Cardiac muscle cell (in vitro differentiated cells and primary cell): ENCODE results near the gene MACROH2A2. TPM values are rescaled to one million over a fixed set of nuclear protein-coding genes. Genes with fewer than 3 reads are reported as not detected.

Experiments
- DNase-seq, 2 donors: peaks; one replicate each; pipeline versions ENCODE4 v3.0.0 to v3.0.0-alpha.2; 2010 to 2017; ENCODE audit warnings: low read depth in 1 of 2, low spot score in 1 of 2
- H3K27ac ChIP-seq: fragments of 200-600 bp; sonication (generic); 2 replicates; pipeline ENCODE4 v1.5.1; 2016
- H3K27me3 ChIP-seq: fragments of 200-600 bp; sonication (generic); 2 replicates; pipeline ENCODE4 v1.6.0; 2016; ENCODE audit warnings: control low read depth
- H3K36me3 ChIP-seq: fragments of 200-600 bp; sonication (generic); 2 replicates; pipeline ENCODE4 v1.5.1; 2016; ENCODE audit warnings: control low read depth
- H3K4me1 ChIP-seq: fragments of 200-600 bp; sonication (generic); 2 replicates; pipeline ENCODE4 v1.8.1; 2017; ENCODE audit warnings: low read depth, mild to moderate bottlenecking, mixed run types
- H3K4me3 ChIP-seq: fragments of 200-600 bp; sonication (generic); 2 replicates; pipeline ENCODE4 v1.5.1; 2016; ENCODE audit warnings: mild to moderate bottlenecking
- H3K9me3 ChIP-seq: fragments of 200-600 bp; sonication (generic); 2 replicates; pipeline ENCODE4 v1.5.1; 2017; ENCODE audit warnings: low read depth, mild to moderate bottlenecking, control low read depth
- polyA plus RNA-seq: library from polyadenylated mRNA; unstranded; fragments of >200 nt; fragmentation: Nextera tagmentation; extraction: Ambion mirVana; gene quantifications from 2 replicates; pipeline ENCODE4 v1.2.1, GENCODE V29; 2016
- total RNA-seq: library from RNA; depleted of rRNA; stranded (reverse); fragments of >200 nt; gene quantifications from 2 replicates; pipeline ENCODE4 v1.2.3, GENCODE V29; 2016
- TF ChIP-seq, protein P1 (sequence below): IDR thresholded peaks from 2 replicates; pipeline ENCODE4 v1.5.1; 2012; ENCODE audit warnings: low read depth, mild to moderate bottlenecking, low read length

MACROH2A2 gene
- total and polyA plus RNA-seq, 2 experiments from 2014 or later: 142 to 161 TPM

DNA sequence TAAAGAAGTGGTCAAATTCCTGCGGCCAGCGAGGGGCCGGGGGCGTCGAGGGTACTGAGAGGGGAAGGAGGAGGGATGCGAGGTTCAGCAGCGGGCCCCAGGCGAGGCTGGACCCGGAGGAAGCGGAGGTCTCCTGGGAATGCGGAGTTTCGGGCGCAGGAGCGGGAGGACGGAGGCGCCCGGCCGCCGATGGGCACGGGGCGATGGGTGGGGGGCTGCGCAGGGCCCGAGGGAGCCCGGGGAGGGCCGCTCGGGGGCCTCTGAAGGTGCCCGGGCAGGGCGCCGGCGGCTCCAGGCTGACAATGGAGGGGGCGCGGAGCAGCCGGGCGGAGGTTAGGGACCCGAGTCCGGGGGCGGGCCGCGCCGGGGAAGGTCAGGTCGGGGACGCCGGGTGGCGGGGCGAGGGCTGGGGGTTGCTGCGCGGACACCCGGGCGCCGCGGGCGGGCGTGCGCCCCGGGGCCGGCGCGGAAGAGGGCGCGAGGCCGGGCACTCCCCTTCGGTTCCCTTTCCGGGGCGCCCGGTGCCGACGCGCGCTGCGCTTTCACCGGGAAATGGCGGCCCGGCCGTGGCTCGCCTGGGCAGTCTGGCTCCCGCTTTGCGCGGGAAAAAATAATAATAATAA, 683 bp downstream of the MACROH2A2 start:
- peak; percentile 25 to 50 for DNase-seq
- no peaks in the 10 kb centered on the region for H3K27me3 ChIP-seq
- H3K9me3 ChIP-seq: no peaks in the 10 kb centered on the region
- peak overlapping the region; percentile 94 for H3K4me3 ChIP-seq
- peak overlapping the region; percentile 93 for H3K27ac ChIP-seq
- TF ChIP-seq, protein P1, sequence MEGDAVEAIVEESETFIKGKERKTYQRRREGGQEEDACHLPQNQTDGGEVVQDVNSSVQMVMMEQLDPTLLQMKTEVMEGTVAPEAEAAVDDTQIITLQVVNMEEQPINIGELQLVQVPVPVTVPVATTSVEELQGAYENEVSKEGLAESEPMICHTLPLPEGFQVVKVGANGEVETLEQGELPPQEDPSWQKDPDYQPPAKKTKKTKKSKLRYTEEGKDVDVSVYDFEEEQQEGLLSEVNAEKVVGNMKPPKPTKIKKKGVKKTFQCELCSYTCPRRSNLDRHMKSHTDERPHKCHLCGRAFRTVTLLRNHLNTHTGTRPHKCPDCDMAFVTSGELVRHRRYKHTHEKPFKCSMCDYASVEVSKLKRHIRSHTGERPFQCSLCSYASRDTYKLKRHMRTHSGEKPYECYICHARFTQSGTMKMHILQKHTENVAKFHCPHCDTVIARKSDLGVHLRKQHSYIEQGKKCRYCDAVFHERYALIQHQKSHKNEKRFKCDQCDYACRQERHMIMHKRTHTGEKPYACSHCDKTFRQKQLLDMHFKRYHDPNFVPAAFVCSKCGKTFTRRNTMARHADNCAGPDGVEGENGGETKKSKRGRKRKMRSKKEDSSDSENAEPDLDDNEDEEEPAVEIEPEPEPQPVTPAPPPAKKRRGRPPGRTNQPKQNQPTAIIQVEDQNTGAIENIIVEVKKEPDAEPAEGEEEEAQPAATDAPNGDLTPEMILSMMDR: no peak
- peaks cover 21% of the 10 kb centered on the region for H3K4me1 ChIP-seq
- no peaks in the 10 kb centered on the region for H3K36me3 ChIP-seq

DNA sequence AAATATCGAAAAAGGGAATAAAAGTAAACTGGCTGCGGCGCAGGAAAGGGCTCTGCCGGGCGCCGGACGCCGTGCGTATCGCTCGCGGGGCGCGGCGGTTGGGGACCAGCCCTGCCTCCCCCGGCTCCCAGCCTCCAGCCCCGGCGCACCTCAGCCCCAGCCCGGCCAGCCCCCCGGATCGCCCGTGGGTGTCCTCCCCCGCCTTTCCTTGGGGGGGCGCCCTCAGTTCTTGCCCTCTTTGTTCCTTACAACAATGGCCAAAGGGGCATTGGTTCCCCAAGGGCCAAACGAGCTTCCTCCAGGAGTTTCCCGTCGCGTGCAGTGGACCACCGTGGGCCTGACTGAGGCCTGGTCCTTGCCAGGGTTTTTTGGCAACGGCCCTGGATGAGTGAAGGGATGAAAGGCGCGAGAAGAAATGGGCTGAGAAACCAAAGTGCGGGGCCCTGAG, 1.2 kb downstream of the MACROH2A2 start:
- Histone ChIP-seq H3K9me3 (no peaks in the 10 kb centered on the region), H3K27ac (peak overlapping the region; percentile 93), H3K4me3 (peak overlapping the region; percentile 94), H3K4me1 (peaks cover 21% of the 10 kb centered on the region), H3K36me3 (no peaks in the 10 kb centered on the region), H3K27me3 (no peaks in the 10 kb centered on the region)
- TF ChIP-seq, protein P1: peak; percentile 25
- peak in 1 of 2 donors; percentile 35 for DNase-seq

DNA sequence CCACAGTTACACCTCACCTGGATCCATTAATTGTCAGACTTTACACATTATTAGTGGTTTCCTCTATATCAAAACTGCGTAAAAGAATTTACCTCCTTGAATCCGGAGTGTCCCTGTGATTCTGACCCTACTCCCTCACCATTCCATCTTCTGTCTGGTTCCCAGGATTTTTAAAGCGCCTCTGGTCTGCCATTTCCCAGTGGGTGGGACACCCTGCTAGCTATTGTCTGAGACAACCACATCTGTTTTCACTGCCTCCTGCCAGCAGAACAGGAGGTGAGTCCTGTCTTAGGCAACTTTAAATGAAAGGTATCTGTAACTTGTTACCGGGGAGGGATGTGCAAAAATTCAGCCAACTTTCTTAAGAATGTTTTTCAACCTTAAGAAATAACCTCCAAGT, 2.3 kb downstream of the MACROH2A2 start:
- DNase-seq: no peak
- H3K27me3 ChIP-seq: no peaks in the 10 kb centered on the region
- H3K4me3 ChIP-seq: peak overlapping the region; percentile 94
- no peak overlapping the region for H3K27ac ChIP-seq
- no peaks in the 10 kb centered on the region for H3K36me3 ChIP-seq
- H3K4me1 ChIP-seq: peaks cover 20% of the 10 kb centered on the region
- TF ChIP-seq, protein P1: no peak
- H3K9me3 ChIP-seq: no peaks in the 10 kb centered on the region

DNA sequence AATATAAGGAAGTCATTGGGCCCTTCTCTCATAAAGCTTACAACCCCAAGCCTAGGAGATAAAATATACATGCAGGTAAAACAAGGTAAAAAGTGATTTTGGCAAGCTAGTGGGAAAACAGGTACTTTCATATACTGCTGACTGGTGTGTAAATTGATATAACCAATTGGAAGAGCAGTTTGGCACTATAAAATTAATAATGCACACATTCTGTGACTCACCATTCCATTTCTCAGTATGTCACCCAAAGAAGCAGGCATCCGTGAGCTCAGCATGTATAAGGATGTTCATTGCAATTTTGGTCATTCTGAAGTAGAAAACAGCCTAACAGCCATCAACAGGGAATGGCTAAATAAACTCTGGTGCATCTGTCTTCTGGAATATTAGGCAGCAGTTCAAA, 2.9 kb downstream of the MACROH2A2 start:
- Histone ChIP-seq H3K27me3 (no peaks in the 10 kb centered on the region), H3K36me3 (no peaks in the 10 kb centered on the region), H3K27ac (no peak overlapping the region), H3K4me3 (no peak overlapping the region), H3K4me1 (peaks cover 14% of the 10 kb centered on the region), H3K9me3 (no peaks in the 10 kb centered on the region)
- no peak for DNase-seq
- TF ChIP-seq, protein P1: no peak

DNA sequence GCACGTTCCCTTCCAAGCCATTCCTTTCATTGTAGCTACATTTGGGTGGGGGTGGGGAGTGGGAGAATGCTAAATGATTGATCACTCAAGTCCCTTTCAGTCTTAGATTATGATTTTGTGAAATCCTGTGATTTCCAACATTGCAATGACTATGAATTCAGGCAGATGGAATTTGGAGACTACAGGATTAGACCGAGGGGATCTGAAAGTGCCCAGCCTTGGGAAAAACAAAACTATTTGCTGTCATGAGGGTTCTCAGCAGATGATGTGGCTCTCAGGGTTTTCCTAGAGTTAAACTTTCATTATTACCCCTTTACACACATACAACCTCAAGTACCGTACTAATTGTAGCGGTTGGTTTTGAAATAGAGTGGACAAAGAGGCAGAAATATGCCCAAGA, 4.7 kb downstream of the MACROH2A2 start:
- Histone ChIP-seq H3K4me3 (no peak overlapping the region), H3K36me3 (no peaks in the 10 kb centered on the region), H3K4me1 (peaks cover 11% of the 10 kb centered on the region), H3K9me3 (no peaks in the 10 kb centered on the region), H3K27me3 (no peaks in the 10 kb centered on the region), H3K27ac (no peak overlapping the region)
- TF ChIP-seq, protein P1: no peak
- no peak for DNase-seq
